NT2/D1 (cell line): ENCODE data around the gene AOPEP.

Experiments used
- DNase-seq: peaks from one replicate; pipeline ENCODE4 v3.0.0-alpha.2; 2011; ENCODE audit warnings: low read depth, low spot score
- H3K27me3 ChIP-seq: 2 replicates; pipeline ENCODE4 v1.6.0; 2011; ENCODE audit warnings: mild to moderate bottlenecking; ENCODE audit not compliant: insufficient read length, insufficient read depth
- H3K36me3 ChIP-seq: 2 replicates; pipeline ENCODE4 v1.6.1; 2011; ENCODE audit warnings: mild to moderate bottlenecking, low read length, mixed read lengths; ENCODE audit not compliant: insufficient read depth, insufficient read length
- H3K4me1 ChIP-seq: 2 replicates; pipeline ENCODE4 v1.5.1; 2011; ENCODE audit not compliant: insufficient read depth, insufficient read length
- H3K4me3 ChIP-seq: 2 replicates; pipeline ENCODE4 v1.5.1; 2011; ENCODE audit warnings: low read depth; ENCODE audit not compliant: insufficient read length
- H3K9ac ChIP-seq: 2 replicates; pipeline ENCODE4 v1.6.0; 2011; ENCODE audit warnings: low read depth; ENCODE audit not compliant: insufficient read length
- H3K9me3 ChIP-seq: 2 replicates; pipeline ENCODE4 v1.5.1; 2011; ENCODE audit warnings: mild to moderate bottlenecking, low read length; ENCODE audit not compliant: insufficient read depth
- SUZ12 ChIP-seq: IDR thresholded peaks from 2 replicates; pipeline ENCODE4 v1.6.1; 2011; ENCODE audit not compliant: insufficient read length, insufficient read depth; ENCODE audit errors: extremely low read depth
- YY1 ChIP-seq: IDR thresholded peaks from 2 replicates; pipeline ENCODE4 v1.6.1; 2011; ENCODE audit not compliant: insufficient read length, insufficient read depth
- ZNF274 ChIP-seq: IDR thresholded peaks from 2 replicates; pipeline ENCODE4 v1.6.1; 2011; ENCODE audit warnings: mild to moderate bottlenecking, low read depth, low read length

Gene AOPEP

DNA sequence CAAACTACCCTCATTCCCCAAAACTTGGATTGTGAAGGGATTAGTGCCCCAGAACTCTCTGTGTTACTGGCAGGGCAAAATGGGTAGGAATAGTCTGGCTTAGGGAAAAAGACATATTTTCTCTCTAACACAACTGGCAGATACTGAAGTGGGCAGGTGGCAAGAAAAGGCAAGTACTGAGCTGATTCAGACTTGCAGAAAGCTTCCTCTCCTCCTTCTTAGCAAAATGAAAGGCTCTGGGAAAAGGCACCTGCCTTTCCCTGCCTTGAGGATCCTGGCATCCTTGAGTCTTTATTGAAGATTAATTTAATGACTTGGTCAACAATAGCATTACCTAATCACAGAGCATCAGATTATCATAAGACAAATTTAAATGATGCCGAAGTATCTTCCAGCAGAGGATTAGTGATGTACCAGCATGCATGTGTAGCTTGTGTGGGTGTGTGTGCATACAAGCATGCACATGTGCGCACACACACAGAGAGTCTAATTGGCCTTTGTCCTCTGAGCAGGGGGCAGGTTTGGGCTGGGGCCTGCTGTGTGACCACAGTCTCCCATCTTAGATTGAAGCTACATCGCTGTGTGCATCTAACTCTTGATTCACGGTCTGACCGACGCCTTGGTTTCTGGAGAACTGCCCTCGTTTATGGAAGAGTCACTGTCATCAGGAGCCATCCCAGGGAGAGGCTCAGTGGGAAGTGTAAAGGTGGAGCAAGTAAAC, 294.8 kb downstream of the AOPEP start:
- H3K9ac ChIP-seq, result no peak overlapping the region

DNA sequence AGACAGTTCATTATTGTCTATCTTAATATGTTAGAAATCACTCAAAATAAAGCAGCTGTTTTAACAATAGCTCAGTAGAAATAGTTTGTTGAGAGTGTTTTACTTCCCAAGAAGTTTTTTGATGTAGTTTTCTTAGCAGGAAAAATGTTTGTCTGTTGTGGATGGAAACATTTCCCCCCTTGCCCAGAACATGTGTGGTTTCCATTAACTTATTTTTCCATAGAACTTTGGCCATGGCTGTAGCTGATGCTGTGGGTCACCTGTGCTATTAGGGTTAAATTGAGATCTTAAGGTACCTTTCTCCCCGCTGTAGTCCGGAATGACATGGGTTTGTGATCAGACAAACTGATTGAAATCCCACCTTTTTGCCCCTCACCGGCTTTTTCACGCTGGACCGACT, 296.2 kb downstream of the AOPEP start:
- Histone ChIP-seq H3K27me3 (no peaks in the 10 kb centered on the region), H3K4me1 (peaks cover 2% of the 10 kb centered on the region), H3K36me3 (peaks cover 29% of the 10 kb centered on the region), H3K9me3 (no peaks in the 10 kb centered on the region), H3K9ac (no peak overlapping the region), H3K4me3 (no peak overlapping the region)
- no peak for TF ChIP-seq ZNF274
- TF ChIP-seq YY1, result no peak
- no peak for TF ChIP-seq SUZ12
- DNase-seq, result no peak

More for the DNA sequence above, 294.8 kb downstream of the AOPEP start:
- Histone ChIP-seq H3K4me3 (no peak overlapping the region), H3K27me3 (no peaks in the 10 kb centered on the region), H3K9me3 (no peaks in the 10 kb centered on the region), H3K4me1 (peaks cover 2% of the 10 kb centered on the region), H3K36me3 (peaks cover 39% of the 10 kb centered on the region)
- TF ChIP-seq SUZ12, result no peak
- no peak for DNase-seq

DNA sequence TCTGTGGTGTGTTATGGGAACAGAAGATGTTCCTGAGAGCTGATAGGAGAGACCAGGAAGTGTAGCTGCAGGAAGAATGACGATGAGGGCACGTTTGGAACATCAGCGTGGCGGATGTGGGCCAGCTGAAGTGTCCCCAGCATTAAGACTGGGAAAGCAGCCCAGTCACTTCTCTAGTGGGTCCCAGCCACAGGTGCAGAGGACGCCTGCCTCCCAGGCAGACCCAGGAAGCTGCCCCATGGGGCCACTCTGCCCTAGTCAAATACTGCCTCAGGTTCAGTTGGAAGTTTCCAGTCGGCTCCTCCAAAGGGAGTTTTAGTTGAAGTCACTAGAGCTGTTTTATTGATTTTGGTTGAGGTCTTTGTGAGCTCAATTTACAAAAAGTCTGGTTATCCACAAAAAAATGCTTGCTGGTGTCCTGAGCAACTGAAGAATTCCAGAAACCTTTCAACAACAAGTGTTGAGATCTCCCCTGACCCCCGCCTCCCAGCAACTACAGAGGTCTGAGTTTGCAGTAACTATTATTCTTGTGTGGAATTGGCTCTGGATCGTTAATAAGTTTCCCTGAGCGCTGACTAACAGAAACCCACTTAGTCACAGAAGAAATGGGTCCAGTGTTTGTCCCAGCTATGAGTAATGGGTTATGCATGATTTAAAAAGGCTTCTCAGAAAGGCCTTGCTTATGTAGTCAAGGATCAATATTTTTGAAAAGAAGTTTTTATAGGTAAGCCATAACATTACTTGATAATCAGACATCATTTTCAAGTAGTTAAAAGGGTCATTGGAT, 296.9 kb downstream of the AOPEP start:
- no peak overlapping the region for H3K4me3 ChIP-seq
- H3K9me3 ChIP-seq, result no peaks in the 10 kb centered on the region
- DNase-seq, result no peak
- peaks cover 2% of the 10 kb centered on the region for H3K4me1 ChIP-seq
- H3K27me3 ChIP-seq, result no peaks in the 10 kb centered on the region
- TF ChIP-seq YY1, result no peak
- TF ChIP-seq ZNF274, result no peak
- no peak for TF ChIP-seq SUZ12
- H3K36me3 ChIP-seq, result peaks cover 35% of the 10 kb centered on the region
- H3K9ac ChIP-seq, result no peak overlapping the region

DNA sequence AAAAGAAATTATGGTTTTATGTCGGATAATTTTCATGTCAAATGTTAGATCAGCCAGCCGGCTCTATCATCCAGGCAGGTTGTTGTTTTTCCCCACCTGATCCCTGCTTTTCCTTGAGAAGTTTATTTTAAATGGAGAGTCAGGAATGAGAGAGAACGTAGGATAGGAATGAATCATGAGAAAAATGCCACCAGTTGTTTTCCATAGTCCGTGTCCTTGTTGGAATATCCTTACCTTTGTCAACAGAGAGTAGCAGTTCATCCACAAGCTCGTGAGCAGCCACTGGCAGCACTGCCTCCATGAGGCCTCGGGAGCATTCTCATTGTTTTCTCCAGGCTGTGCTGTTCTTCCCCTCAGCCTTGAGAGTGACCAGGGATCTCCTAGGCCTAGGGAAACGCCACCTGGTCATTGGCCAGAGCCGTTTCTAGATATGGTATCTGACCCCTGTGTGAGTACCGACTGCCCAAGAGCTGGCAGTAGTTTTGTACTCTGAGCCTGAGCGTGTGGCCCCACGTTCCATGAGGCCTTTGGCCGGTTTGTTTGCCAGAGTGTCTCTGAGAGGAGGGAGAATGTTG, 297.7 kb downstream of the AOPEP start:
- Histone ChIP-seq H3K27me3 (no peaks in the 10 kb centered on the region), H3K9ac (no peak overlapping the region), H3K36me3 (peaks cover 39% of the 10 kb centered on the region), H3K4me3 (no peak overlapping the region), H3K9me3 (no peaks in the 10 kb centered on the region), H3K4me1 (peaks cover 2% of the 10 kb centered on the region)
- DNase-seq, result no peak
- TF ChIP-seq SUZ12 (no peak), ZNF274 (no peak)

DNA sequence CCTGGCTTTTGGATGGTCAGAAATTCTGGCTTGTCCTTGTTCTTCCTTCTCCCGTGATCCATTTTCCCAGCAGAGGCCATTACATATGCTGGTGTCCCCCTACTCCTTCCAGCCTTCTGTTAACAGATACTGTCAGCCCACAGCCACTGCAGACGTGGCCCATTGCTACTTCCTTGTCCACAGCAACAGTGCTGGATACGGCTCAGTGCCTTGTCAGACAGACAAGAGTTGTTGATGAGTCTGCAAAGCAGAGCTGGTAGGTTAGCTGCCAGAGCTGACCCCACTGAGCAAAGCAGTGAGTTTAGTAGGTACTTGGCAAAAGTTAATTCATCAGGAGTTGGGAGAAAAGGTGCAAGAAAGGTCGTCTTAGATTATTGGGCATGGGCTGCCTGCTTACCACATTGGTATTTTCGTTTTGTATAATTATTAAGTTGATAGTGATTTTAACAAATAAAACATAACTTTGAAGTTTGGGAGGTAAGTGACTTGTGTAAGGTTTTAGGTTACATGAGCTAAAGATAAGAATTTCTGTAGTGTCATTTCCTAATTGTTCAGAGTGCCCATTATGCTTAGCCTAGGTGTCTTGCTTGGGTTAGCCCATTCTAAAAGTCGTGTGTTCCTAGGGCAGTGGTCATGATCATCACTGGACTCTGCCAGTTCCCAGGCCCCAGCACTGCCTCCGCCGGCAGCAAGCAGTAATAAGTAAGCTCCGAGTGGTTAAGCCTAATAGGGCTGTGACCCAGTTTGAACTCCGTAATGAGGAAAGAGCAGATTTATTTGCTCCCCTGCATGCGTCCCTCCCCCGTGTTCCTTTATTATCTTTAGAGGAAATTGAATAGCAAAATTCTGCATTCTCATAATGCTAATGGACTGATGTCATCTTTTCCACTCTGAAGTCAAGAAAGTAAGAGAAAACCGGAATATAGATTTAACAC, 299.0 kb downstream of the AOPEP start:
- Histone ChIP-seq H3K9ac (no peak overlapping the region), H3K4me3 (no peak overlapping the region), H3K27me3 (no peaks in the 10 kb centered on the region), H3K36me3 (peaks cover 35% of the 10 kb centered on the region), H3K9me3 (no peaks in the 10 kb centered on the region), H3K4me1 (peaks cover 2% of the 10 kb centered on the region)
- no peak for TF ChIP-seq ZNF274
- no peak for TF ChIP-seq YY1
- no peak for TF ChIP-seq SUZ12
- no peak for DNase-seq

DNA sequence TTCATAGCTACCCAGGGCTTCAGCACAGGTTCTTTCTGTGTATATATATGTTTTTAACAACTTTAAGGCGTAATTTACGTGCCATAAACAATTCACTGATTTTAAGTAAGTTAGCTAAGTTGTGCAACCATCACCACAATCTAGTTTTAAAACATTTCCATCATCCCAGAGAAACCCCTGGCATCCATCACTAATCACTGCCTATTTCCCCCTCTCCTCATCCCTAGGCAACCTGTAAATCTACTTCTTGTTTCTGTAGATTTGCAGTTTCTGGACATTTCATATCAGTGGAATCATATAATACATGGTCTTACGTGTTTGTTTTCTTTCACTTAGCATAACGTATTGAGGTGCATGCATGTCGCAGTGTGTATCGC, 299.6 kb downstream of the AOPEP start:
- Histone ChIP-seq H3K4me1 (peaks cover 2% of the 10 kb centered on the region), H3K9me3 (no peaks in the 10 kb centered on the region), H3K36me3 (peaks cover 33% of the 10 kb centered on the region), H3K4me3 (no peak overlapping the region), H3K9ac (no peak overlapping the region), H3K27me3 (no peaks in the 10 kb centered on the region)
- DNase-seq, result no peak
- no peak for TF ChIP-seq SUZ12
- no peak for TF ChIP-seq ZNF274
- TF ChIP-seq YY1, result no peak
